CD8-positive, alpha-beta memory T cell (primary cell): ENCODE results near the gene NDUFB4. TPM values are rescaled to one million over a fixed set of nuclear protein-coding genes. Genes with fewer than 3 reads are reported as not detected.

ENCODE experiments used
- CTCF ChIA-PET: fragments of 350-600 bp; sonication (Branson Sonifier 250); formaldehyde crosslinking; loops from one replicate; lab custom pipeline; 2021; ENCODE audit warnings: antibody characterized with exemption; lab: Charles Lee
- POLR2A ChIA-PET: fragments of 350-600 bp; sonication (Branson Sonifier 250); formaldehyde crosslinking; loops from one replicate; lab custom pipeline; 2021; ENCODE audit warnings: antibody characterized with exemption; lab: Charles Lee
- DNase-seq, 5 donors: peaks; one replicate each; pipeline versions ENCODE4 v3.0.0 to v3.0.0-alpha.2; 2020 to 2022; ENCODE audit warnings: mixed read lengths in 1 of 5
- H3K27ac ChIP-seq: one replicate; pipeline ENCODE4 v1.7.0; 2013; ENCODE audit warnings: low read depth, mild to moderate bottlenecking, low read length, moderate library complexity
- H3K27me3 ChIP-seq: 2 replicates; pipeline ENCODE4 v1.7.0; 2013; ENCODE audit warnings: low read length, mild to moderate bottlenecking; ENCODE audit not compliant: insufficient read depth, poor library complexity, severe bottlenecking
- H3K36me3 ChIP-seq: 2 replicates; pipeline ENCODE4 v1.7.0; 2013; ENCODE audit warnings: mild to moderate bottlenecking, low read length, moderate library complexity; ENCODE audit not compliant: insufficient read depth
- H3K4me1 ChIP-seq: 2 replicates; pipeline ENCODE4 v1.7.0; 2013; ENCODE audit warnings: mild to moderate bottlenecking, low read length, moderate library complexity; ENCODE audit not compliant: insufficient read depth
- H3K4me3 ChIP-seq: 2 replicates; pipeline ENCODE4 v1.7.0; 2013; ENCODE audit warnings: mild to moderate bottlenecking, low read length
- H3K9me3 ChIP-seq: 2 replicates; pipeline ENCODE4 v1.7.0; 2013; ENCODE audit warnings: mild to moderate bottlenecking, low read length
- H3K27ac Mint-ChIP-seq, 8 donors: one replicate each; pipeline ENCODE4 v1.8.0; 2020 to 2021; ENCODE audit warnings: mixed read lengths in 8 of 8, mild to moderate bottlenecking in 6 of 8, inconsistent platforms in 3 of 8, moderate library complexity in 3 of 8
- H3K27me3 Mint-ChIP-seq, 2 donors: one replicate each; pipeline ENCODE4 v1.8.0; 2020 to 2021; ENCODE audit warnings: mixed read lengths in 2 of 2, mild to moderate bottlenecking in 1 of 2, moderate library complexity in 1 of 2
- H3K36me3 Mint-ChIP-seq, 3 donors: one replicate each; pipeline ENCODE4 v1.8.0; 2020 to 2021; ENCODE audit warnings: mixed read lengths in 3 of 3, inconsistent platforms in 1 of 3, mild to moderate bottlenecking in 1 of 3
- H3K4me1 Mint-ChIP-seq, 3 donors: one replicate each; pipeline ENCODE4 v1.8.0; 2020 to 2021; ENCODE audit warnings: mixed read lengths in 3 of 3, inconsistent platforms in 1 of 3, mild to moderate bottlenecking in 1 of 3
- H3K4me3 Mint-ChIP-seq, 7 donors: one replicate each; pipeline ENCODE4 v1.8.0; 2020 to 2021; ENCODE audit warnings: mixed read lengths in 7 of 7, mild to moderate bottlenecking in 6 of 7, moderate library complexity in 4 of 7, inconsistent platforms in 2 of 7
- H3K9me3 Mint-ChIP-seq, 5 donors: one replicate each; pipeline ENCODE4 v1.8.0; 2020 to 2022; ENCODE audit warnings: mixed read lengths in 5 of 5, mild to moderate bottlenecking in 3 of 5, moderate library complexity in 2 of 5, inconsistent platforms in 1 of 5
- polyA plus RNA-seq: library from polyadenylated mRNA; unstranded; fragments of 300-500 nt; fragmentation: Illumina TruSeq; gene quantifications from one replicate; pipeline ENCODE4 v1.2.3, GENCODE V29; 2021
- total RNA-seq, 2 experiments: library from RNA; stranded (reverse); gene quantifications; one replicate each; pipeline ENCODE4 v1.2.3, GENCODE V29; 2021

The NDUFB4 gene
- total and polyA plus RNA-seq, 3 experiments from 2014 or later, result 102 to 263 (median 103) TPM

DNA sequence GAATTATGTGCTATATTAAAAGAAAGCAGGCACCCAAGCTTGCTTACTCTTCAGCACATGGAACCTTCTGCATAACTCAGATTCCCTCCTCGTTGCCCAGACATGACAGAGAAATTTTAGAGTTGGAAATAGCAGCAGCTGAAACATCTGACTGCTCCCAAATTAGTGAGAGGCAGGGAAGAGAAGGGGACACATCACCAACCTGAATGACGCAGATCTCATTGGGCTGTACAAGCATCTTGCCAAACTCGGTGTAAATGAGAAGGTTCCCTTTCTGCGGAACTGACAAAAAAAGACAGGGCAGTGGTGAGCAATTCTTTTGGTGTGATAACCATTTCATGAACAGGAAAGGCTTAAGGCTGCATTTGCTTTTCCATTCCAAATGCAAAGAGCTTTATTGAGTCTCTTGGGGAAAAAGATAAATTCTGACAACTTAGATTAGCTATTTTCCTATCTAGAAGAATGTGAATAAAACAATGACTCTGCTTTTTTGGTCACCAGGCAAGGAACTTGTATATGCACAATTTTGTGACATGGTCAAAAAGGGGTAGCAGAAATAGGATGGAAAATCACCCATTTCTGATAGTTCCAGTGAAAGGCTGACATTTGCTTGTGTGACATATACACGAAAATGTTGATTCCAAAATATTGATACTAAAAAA, 50.8 kb downstream of the NDUFB4 start:
- Histone ChIP-seq H3K27ac (no peak overlapping the region), H3K4me1 (no peaks in the 10 kb centered on the region), H3K27me3 (no peaks in the 10 kb centered on the region), H3K9me3 (no peaks in the 10 kb centered on the region), H3K36me3 (no peaks in the 10 kb centered on the region), H3K4me3 (no peak overlapping the region)
- ChIA-PET CTCF (no interaction called here), POLR2A (no interaction called here)
- no peaks in the 10 kb centered on the region for H3K27me3 Mint-ChIP-seq
- H3K9me3 Mint-ChIP-seq, result no peaks in the 10 kb centered on the region
- H3K4me3 Mint-ChIP-seq, result no peak overlapping the region
- no peak for DNase-seq
- no peak overlapping the region for H3K27ac Mint-ChIP-seq
- H3K4me1 Mint-ChIP-seq, result no peaks in the 10 kb centered on the region
- peaks cover 0 to 4% (median 0%) of the 10 kb centered on the region in 3 donors for H3K36me3 Mint-ChIP-seq

DNA sequence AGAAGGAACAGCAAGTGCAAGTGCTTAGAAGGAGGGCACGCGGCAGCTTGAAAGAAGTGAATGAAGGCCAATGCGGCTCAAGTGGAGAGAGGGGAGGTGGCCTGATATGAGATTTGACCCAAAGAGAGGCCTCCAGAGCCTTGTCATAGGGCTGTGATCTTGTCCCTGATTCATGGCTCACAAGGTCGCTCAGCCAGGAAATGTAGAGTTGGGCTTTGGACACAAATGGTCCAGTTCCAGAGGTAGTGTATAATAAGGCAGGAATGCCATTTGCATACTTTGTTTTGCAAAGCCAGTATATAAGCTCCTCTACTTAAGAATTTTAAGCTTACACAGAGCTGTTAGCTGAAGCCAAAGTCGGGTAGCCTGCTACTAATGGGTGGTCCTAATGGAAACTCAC, 52.2 kb downstream of the NDUFB4 start:
- Mint-ChIP-seq H3K4me1 (no peaks in the 10 kb centered on the region), H3K27ac (no peak overlapping the region), H3K27me3 (no peaks in the 10 kb centered on the region), H3K36me3 (peaks cover 0 to 4% (median 0%) of the 10 kb centered on the region in 3 donors), H3K9me3 (no peaks in the 10 kb centered on the region), H3K4me3 (no peak overlapping the region)
- no peak for DNase-seq
- no peaks in the 10 kb centered on the region for H3K4me1 ChIP-seq
- POLR2A ChIA-PET, result no interaction called here
- H3K27me3 ChIP-seq, result no peaks in the 10 kb centered on the region
- no peak overlapping the region for H3K27ac ChIP-seq
- no peaks in the 10 kb centered on the region for H3K9me3 ChIP-seq
- H3K36me3 ChIP-seq, result no peaks in the 10 kb centered on the region
- CTCF ChIA-PET, result interaction anchor here (1.1 kb wide), 1 partner anchor 52 kb away, joined by 4 read pairs; the partner anchor contains the start of gene NDUFB4
- no peak overlapping the region for H3K4me3 ChIP-seq

DNA sequence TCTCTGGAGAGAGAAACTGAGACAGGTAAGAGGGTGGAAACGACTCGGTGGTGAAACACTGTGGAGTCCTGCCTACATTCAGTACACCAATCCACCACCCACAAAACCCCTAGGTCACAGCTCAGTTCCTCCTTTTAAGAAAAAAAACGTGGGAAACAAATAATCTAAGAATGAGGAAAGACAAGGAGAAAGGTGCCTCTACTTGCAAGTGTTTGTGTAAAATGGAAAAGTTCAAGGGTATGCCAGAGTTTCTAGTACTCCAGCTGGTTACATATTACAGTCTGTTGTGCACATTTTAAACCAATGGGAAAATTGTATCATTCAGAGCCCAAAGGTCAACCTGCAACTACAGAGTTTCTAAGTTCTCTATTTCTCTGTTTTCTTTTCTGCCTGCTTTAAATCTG, 53.7 kb downstream of the NDUFB4 start:
- no peaks in the 10 kb centered on the region for H3K9me3 ChIP-seq
- Mint-ChIP-seq H3K36me3 (peaks cover 0 to 4% (median 0%) of the 10 kb centered on the region in 3 donors), H3K4me1 (no peaks in the 10 kb centered on the region), H3K27ac (no peak overlapping the region), H3K27me3 (no peaks in the 10 kb centered on the region), H3K9me3 (no peaks in the 10 kb centered on the region), H3K4me3 (no peak overlapping the region)
- CTCF ChIA-PET, result no interaction called here
- no peaks in the 10 kb centered on the region for H3K27me3 ChIP-seq
- no peak for DNase-seq
- POLR2A ChIA-PET, result no interaction called here
- no peak overlapping the region for H3K4me3 ChIP-seq
- H3K27ac ChIP-seq, result no peak overlapping the region
- H3K36me3 ChIP-seq, result no peaks in the 10 kb centered on the region
- no peaks in the 10 kb centered on the region for H3K4me1 ChIP-seq

DNA sequence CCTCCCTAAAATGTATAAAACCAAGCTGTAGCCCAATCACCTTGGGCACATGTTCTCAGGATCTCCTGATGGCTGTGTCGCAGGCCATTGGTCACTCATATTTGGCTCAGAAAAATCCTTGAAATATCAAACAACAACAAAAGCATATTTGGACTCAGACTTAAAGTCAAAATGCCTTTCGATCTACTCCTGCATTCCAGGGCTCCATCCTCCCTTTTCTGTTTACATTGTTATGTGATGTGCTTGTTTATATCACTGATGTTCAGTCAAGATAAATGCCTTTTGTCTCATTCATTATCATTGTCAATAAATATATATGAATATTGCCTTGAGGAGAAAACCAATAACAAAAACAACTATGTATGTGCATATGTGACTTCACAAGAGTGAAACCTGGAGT, 54.2 kb downstream of the NDUFB4 start:
- Histone ChIP-seq H3K4me3 (no peak overlapping the region), H3K27me3 (no peaks in the 10 kb centered on the region), H3K27ac (no peak overlapping the region), H3K9me3 (no peaks in the 10 kb centered on the region), H3K4me1 (no peaks in the 10 kb centered on the region), H3K36me3 (no peaks in the 10 kb centered on the region)
- ChIA-PET CTCF (no interaction called here), POLR2A (no interaction called here)
- no peak overlapping the region for H3K4me3 Mint-ChIP-seq
- no peak for DNase-seq
- no peaks in the 10 kb centered on the region for H3K4me1 Mint-ChIP-seq
- no peaks in the 10 kb centered on the region for H3K27me3 Mint-ChIP-seq
- H3K9me3 Mint-ChIP-seq, result no peaks in the 10 kb centered on the region
- peaks cover 0 to 4% (median 0%) of the 10 kb centered on the region in 3 donors for H3K36me3 Mint-ChIP-seq
- no peak overlapping the region for H3K27ac Mint-ChIP-seq

Other genes with a start within 250 kb of the NDUFB4 start
- gene LRRC58, start 247.0 kb upstream of the NDUFB4 start, total RNA-seq, result 10 to 100 TPM; 37.6 to 37.9 TPM
- 8.0 TPM for gene LRRC58, start 247.0 kb upstream of the NDUFB4 start, polyA plus RNA-seq
- under 1 TPM; 0.09 to 0.53 TPM for gene FSTL1, start 145.3 kb upstream of the NDUFB4 start, total RNA-seq
- not detected for gene FSTL1, start 145.3 kb upstream of the NDUFB4 start, polyA plus RNA-seq
- gene HGD, start 85.9 kb downstream of the NDUFB4 start, total RNA-seq, result 1 to 10 TPM in 1 of 2 experiments, under 1 TPM in 1; 0.98 to 1.1 TPM
- gene HGD, start 85.9 kb downstream of the NDUFB4 start, polyA plus RNA-seq, result not detected
- gene RABL3, start 146.2 kb downstream of the NDUFB4 start, total RNA-seq, result 10 to 100 TPM; 39.0 to 40.4 TPM
- 35.8 TPM for gene RABL3, start 146.2 kb downstream of the NDUFB4 start, polyA plus RNA-seq
- gene GTF2E1, start 146.4 kb downstream of the NDUFB4 start, total RNA-seq, result 10 to 100 TPM; 25.9 to 27.8 TPM
- gene GTF2E1, start 146.4 kb downstream of the NDUFB4 start, polyA plus RNA-seq, result 14.3 TPM